SK-N-SH treated with all-trans-retinoic acid at 6 μM for 48 hours (cell line): Measurements from ENCODE around the gene MFN2.

Experiments used
- ARNTL ChIP-seq: fragments of 450-650 bp; formaldehyde crosslinking; IDR thresholded peaks from 2 replicates; pipeline ENCODE4 v1.5.0; 2020; ENCODE audit warnings: low read depth, mild to moderate bottlenecking, moderate library complexity, borderline replicate concordance
- CSDC2 ChIP-seq: fragments of 250-450 bp; sonication (Bioruptor Pico); IDR thresholded peaks from 2 replicates; pipeline ENCODE4 v1.5.0; 2020; ENCODE audit warnings: mild to moderate bottlenecking, moderate library complexity
- ISL1 ChIP-seq: fragments of 250-450 bp; sonication (Bioruptor Pico); IDR thresholded peaks from 2 replicates; pipeline ENCODE4 v2.1.2; 2022; ENCODE audit warnings: mild to moderate bottlenecking, moderate library complexity
- RARB ChIP-seq: fragments of 250-450 bp; sonication (Bioruptor Pico); IDR thresholded peaks from 2 replicates; pipeline ENCODE4 v1.8.0; 2021; ENCODE audit warnings: mild to moderate bottlenecking, moderate library complexity
- TCF4 ChIP-seq: fragments of 250-450 bp; sonication (Bioruptor Pico); IDR thresholded peaks from 2 replicates; pipeline ENCODE4 v1.8.0; 2021; ENCODE audit warnings: mild to moderate bottlenecking, moderate library complexity, borderline replicate concordance
- ZC3H10 ChIP-seq: fragments of 250-450 bp; sonication (Bioruptor Pico); IDR thresholded peaks from 2 replicates; pipeline ENCODE4 v1.5.1; 2021; ENCODE audit warnings: mild to moderate bottlenecking, moderate library complexity
- ZNF70 ChIP-seq: fragments of 450-650 bp; formaldehyde crosslinking; IDR thresholded peaks from 2 replicates; pipeline ENCODE4 v1.5.0; 2020; ENCODE audit warnings: mild to moderate bottlenecking, moderate library complexity
- ZNF8 ChIP-seq: fragments of 450-650 bp; formaldehyde crosslinking; IDR thresholded peaks from 2 replicates; pipeline ENCODE4 v1.5.0; 2020; ENCODE audit warnings: mild to moderate bottlenecking, moderate library complexity
- TF ChIP-seq, protein P1 (sequence below): fragments of 250-450 bp; sonication (Bioruptor Pico); IDR thresholded peaks from 2 replicates; pipeline ENCODE4 v1.5.1; 2020; ENCODE audit warnings: low read depth, mild to moderate bottlenecking, moderate library complexity
- TF ChIP-seq, protein P2 (sequence below): fragments of 250-450 bp; sonication (Bioruptor Pico); IDR thresholded peaks from 2 replicates; pipeline ENCODE4 v1.8.0; 2020; ENCODE audit warnings: mild to moderate bottlenecking, moderate library complexity, borderline replicate concordance
- TF ChIP-seq, protein P3 (sequence below): fragments of 250-450 bp; sonication (Bioruptor Pico); IDR thresholded peaks from 2 replicates; pipeline ENCODE4 v1.8.0; 2021; ENCODE audit warnings: low read depth, mild to moderate bottlenecking, moderate library complexity, borderline replicate concordance

DNA sequence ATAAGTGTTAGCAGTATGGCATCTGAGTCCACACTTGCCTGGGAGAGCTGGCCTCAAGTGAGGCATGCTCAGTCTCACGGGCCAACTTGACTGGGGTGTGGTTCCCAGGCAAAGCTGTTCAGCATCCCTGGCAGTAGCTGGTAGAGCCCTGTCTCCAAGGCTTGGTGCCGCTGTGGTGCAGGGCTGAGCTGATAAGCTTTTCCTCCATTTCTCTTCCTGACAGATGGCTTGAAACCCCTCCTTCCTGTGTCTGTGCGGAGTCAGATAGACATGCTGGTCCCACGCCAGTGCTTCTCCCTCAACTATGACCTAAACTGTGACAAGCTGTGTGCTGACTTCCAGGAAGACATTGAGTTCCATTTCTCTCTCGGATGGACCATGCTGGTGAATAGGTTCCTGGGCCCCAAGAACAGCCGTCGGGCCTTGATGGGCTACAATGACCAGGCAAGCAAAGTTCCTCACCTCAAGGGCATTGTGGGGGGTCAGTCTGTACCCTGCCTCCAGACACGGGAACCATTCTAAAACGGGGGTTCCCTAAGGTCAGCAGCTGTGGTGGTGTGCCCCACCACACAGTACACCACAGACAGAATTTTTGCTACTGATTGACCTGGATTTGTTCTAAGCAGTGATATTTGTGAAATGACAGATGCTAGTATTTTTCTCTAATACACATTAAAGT is 25.4 kb downstream of the MFN2 start:
- no peak for TF ChIP-seq ZC3H10 (CRISPR knock-in tag)
- TF ChIP-seq, protein P1, sequence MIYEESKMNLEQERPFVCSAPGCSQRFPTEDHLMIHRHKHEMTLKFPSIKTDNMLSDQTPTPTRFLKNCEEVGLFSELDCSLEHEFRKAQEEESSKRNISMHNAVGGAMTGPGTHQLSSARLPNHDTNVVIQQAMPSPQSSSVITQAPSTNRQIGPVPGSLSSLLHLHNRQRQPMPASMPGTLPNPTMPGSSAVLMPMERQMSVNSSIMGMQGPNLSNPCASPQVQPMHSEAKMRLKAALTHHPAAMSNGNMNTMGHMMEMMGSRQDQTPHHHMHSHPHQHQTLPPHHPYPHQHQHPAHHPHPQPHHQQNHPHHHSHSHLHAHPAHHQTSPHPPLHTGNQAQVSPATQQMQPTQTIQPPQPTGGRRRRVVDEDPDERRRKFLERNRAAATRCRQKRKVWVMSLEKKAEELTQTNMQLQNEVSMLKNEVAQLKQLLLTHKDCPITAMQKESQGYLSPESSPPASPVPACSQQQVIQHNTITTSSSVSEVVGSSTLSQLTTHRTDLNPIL (CRISPR knock-in tag), result no peak
- TF ChIP-seq ZNF8, result no peak
- TF ChIP-seq, protein P2, sequence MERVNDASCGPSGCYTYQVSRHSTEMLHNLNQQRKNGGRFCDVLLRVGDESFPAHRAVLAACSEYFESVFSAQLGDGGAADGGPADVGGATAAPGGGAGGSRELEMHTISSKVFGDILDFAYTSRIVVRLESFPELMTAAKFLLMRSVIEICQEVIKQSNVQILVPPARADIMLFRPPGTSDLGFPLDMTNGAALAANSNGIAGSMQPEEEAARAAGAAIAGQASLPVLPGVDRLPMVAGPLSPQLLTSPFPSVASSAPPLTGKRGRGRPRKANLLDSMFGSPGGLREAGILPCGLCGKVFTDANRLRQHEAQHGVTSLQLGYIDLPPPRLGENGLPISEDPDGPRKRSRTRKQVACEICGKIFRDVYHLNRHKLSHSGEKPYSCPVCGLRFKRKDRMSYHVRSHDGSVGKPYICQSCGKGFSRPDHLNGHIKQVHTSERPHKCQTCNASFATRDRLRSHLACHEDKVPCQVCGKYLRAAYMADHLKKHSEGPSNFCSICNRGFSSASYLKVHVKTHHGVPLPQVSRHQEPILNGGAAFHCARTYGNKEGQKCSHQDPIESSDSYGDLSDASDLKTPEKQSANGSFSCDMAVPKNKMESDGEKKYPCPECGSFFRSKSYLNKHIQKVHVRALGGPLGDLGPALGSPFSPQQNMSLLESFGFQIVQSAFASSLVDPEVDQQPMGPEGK (CRISPR knock-in tag), result no peak
- TF ChIP-seq, protein P3, sequence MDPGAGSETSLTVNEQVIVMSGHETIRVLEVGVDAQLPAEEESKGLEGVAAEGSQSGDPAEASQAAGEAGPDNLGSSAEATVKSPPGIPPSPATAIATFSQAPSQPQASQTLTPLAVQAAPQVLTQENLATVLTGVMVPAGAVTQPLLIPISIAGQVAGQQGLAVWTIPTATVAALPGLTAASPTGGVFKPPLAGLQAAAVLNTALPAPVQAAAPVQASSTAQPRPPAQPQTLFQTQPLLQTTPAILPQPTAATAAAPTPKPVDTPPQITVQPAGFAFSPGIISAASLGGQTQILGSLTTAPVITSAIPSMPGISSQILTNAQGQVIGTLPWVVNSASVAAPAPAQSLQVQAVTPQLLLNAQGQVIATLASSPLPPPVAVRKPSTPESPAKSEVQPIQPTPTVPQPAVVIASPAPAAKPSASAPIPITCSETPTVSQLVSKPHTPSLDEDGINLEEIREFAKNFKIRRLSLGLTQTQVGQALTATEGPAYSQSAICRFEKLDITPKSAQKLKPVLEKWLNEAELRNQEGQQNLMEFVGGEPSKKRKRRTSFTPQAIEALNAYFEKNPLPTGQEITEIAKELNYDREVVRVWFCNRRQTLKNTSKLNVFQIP, result no peak
- TF ChIP-seq ZNF70 (CRISPR knock-in tag), result no peak
- TF ChIP-seq RARB, result no peak
- no peak for TF ChIP-seq CSDC2 (CRISPR knock-in tag)
- no peak for TF ChIP-seq ARNTL (CRISPR knock-in tag)
- no peak for TF ChIP-seq TCF4
- no peak for TF ChIP-seq ISL1 (CRISPR knock-in tag)
